Measurements from ENCODE around the gene CRKL.

Gene CRKL

GRCh38 chr22:20994128-20994901 is 77.1 kb downstream of the CRKL start:
- in situ Hi-C loops (cut with HindIII; ENCODE audit: low sequenced_read_pairs): no loop called here

GRCh38 chr22:20994902-20995241 is 77.7 kb downstream of the CRKL start:
- in situ Hi-C loops (cut with HindIII; ENCODE audit: low sequenced_read_pairs): no loop called here

- in situ Hi-C loops (cut with HindIII; ENCODE audit: low sequenced_read_pairs): no loop called here
These were observed 78.3 kb downstream of the CRKL start for GRCh38 chr22:20995329-20996030.

- in situ Hi-C loops (cut with HindIII; ENCODE audit: low sequenced_read_pairs): no loop called here
These were observed 78.8 kb downstream of the CRKL start for GRCh38 chr22:20996031-20996410.

- in situ Hi-C loops (cut with HindIII; ENCODE audit: low sequenced_read_pairs): no loop called here
These were observed 79.7 kb downstream of the CRKL start for GRCh38 chr22:20996598-20997535.

GRCh38 chr22:20997536-20998257 is 80.5 kb downstream of the CRKL start:
- in situ Hi-C loops (cut with HindIII; ENCODE audit: low sequenced_read_pairs): no loop called here

- in situ Hi-C loops (cut with HindIII; ENCODE audit: low sequenced_read_pairs): no loop called here
These were observed 81.5 kb downstream of the CRKL start for GRCh38 chr22:20998411-20999336.

GRCh38 chr22:20999350-21000206 is 82.4 kb downstream of the CRKL start:
- in situ Hi-C loops (cut with HindIII; ENCODE audit: low sequenced_read_pairs): no loop called here

GRCh38 chr22:21000207-21000986 is 83.2 kb downstream of the CRKL start:
- in situ Hi-C loops (cut with HindIII; ENCODE audit: low sequenced_read_pairs): no loop called here

- in situ Hi-C loops (cut with HindIII; ENCODE audit: low sequenced_read_pairs): no loop called here
These were observed 83.9 kb downstream of the CRKL start for GRCh38 chr22:21000987-21001600.

- in situ Hi-C loops (cut with HindIII; ENCODE audit: low sequenced_read_pairs): no loop called here
These were observed 84.6 kb downstream of the CRKL start, which contains the start of gene THAP7 for GRCh38 chr22:21001601-21002325. THAP7 (minus strand) TSS chr22:21002118; CDS start chr22:21001911, 207 bp downstream.

Data from DLD1 (cell line).